ENCODE data around the gene TRPV4. TPM values are rescaled to one million over a fixed set of nuclear protein-coding genes. Genes with fewer than 3 reads are reported as not detected.

The TRPV4 gene
- total and polyA plus RNA-seq, 9 of the 15 experiments (the other 6 are each of a cell fraction or from before 2014, with no cell fraction given) = 0.13 TPM; not detected in 8

GRCh38 chr12:109815757-109816617, 17.2 kb downstream of the TRPV4 start (continued):
- no peak for TF ChIP-seq ZBTB11 (CRISPR knock-in tag; IDR thresholded peaks at IDR 0.05)
- TF ChIP-seq THAP12 (CRISPR knock-in tag; IDR thresholded peaks at IDR 0.05) = no peak
- 0 out of 2 replicates have a peak, but pooled peaks have one; percentile 55 for TF ChIP-seq HDAC2 (IDR thresholded peaks at IDR 0.05)
- TF ChIP-seq CHD4 (IDR thresholded peaks at IDR 0.05; ENCODE audit: insufficient read depth, insufficient replicate concordance, low read depth, low read length, poor library complexity, severe bottlenecking) = peak; percentile 60
- TF ChIP-seq BCOR (IDR thresholded peaks at IDR 0.05) = peak; percentile 91
- TF ChIP-seq DDX20 (tag; IDR thresholded peaks at IDR 0.05; ENCODE audit: low read depth) = no peak
- TF ChIP-seq CHD7 (IDR thresholded peaks at IDR 0.05; ENCODE audit: low read depth, low read length) = no peak
- TF ChIP-seq ZBED1 (IDR thresholded peaks at IDR 0.05) = no peak
